HepG2 (cell line): ENCODE data around the gene GCHFR. TPM values are rescaled to one million over a fixed set of nuclear protein-coding genes. Genes with fewer than 3 reads are reported as not detected.
A peak's percentile ranks its signal among the peaks of the same experiment; 100 is the strongest.

Source experiments
- ATAC-seq: fragments of 200-7000 bp; cut with Tn5 transposase; 3 replicates; pipeline ENCODE4 v1.9.1; 2020; ENCODE audit warnings: mild to moderate bottlenecking, moderate library complexity
- BruUV-seq: library from RNA; stranded (reverse); fragments of 400-500 nt; replicated peaks from 2 replicates; lab custom pipeline; 2021; lab: Mats Ljungman, UMichigan
- CTCF ChIA-PET: fragments of 300-600 bp; formaldehyde crosslinking; extraction: SDS; loops from one replicate; lab custom pipeline; 2021; ENCODE audit warnings: low total read pairs, inconsistent platforms, low intra/inter-chr PET ratio; lab: Yijun Ruan, JAX
- POLR2A ChIA-PET: fragments of 350-600 bp; sonication (Branson Sonifier 250); formaldehyde crosslinking; loops from one replicate; lab custom pipeline; 2020; ENCODE audit warnings: antibody characterized with exemption, inconsistent platforms; lab: Yijun Ruan, JAX
- DNase-seq: peaks from one replicate; pipeline ENCODE4 v3.0.0-alpha.2; 2015; ENCODE audit warnings: low spot score
- FAIRE-seq: peaks from 3 replicates; lab custom pipeline; 2011; peaks lifted over from hg19 to GRCh38; lab: Jason Lieb, UNC
- H2AFZ ChIP-seq: one replicate; pipeline ENCODE4 v1.6.1; 2011; ENCODE audit warnings: low read length, inconsistent platforms
- H3K27ac ChIP-seq: fragments of 300-600 bp; 3 replicates; pipeline ENCODE4 v1.8.0; 2011; ENCODE audit warnings: mixed run types, mild to moderate bottlenecking, mixed read lengths, low read length, inconsistent platforms; ENCODE audit not compliant: insufficient read depth; ENCODE audit errors: extremely low read length
- H3K27me3 ChIP-seq, 2 experiments: fragments of 200-600 bp in 1 of 2; 2 replicates in 1 of 2; 3 replicates in 1 of 2; pipeline versions ENCODE4 v1.6.0 to v1.8.0; 2011; ENCODE audit warnings: low read length in 2 of 2, mild to moderate bottlenecking in 2 of 2, moderate library complexity in 2 of 2, inconsistent platforms in 1 of 2; ENCODE audit not compliant: insufficient read depth in 2 of 2, control insufficient read depth in 1 of 2
- H3K36me3 ChIP-seq, 2 experiments: fragments of 200-600 bp in 1 of 2; replicated peaks in 1 of 2; 2 replicates in 1 of 2; 3 replicates in 1 of 2; pipeline versions ENCODE4 v1.5.1 to v1.8.0; 2011; ENCODE audit warnings: low read length in 2 of 2, inconsistent platforms in 1 of 2; ENCODE audit not compliant: insufficient read depth in 2 of 2, control insufficient read depth in 1 of 2
- H3K4me1 ChIP-seq: 2 replicates; pipeline ENCODE4 v1.5.1; 2012; ENCODE audit warnings: low read length, inconsistent platforms; ENCODE audit not compliant: insufficient read depth
- H3K4me2 ChIP-seq: 2 replicates; pipeline ENCODE4 v1.6.0; 2011; ENCODE audit warnings: low read depth, low read length, inconsistent platforms
- H3K4me3 ChIP-seq, 3 experiments: fragments of 200-600 bp in 1 of 3; sonication (generic), shearing (Covaris generic) in 1 of 3; replicated peaks in 1 of 3; 2 replicates each; pipeline ENCODE4 v1.5.1; 2011 to 2016; ENCODE audit warnings: low read length in 3 of 3, inconsistent platforms in 2 of 3, low read depth in 2 of 3, mild to moderate bottlenecking in 2 of 3, control low read depth in 1 of 3, mixed read lengths in 1 of 3; ENCODE audit not compliant: insufficient read depth in 1 of 3
- H3K79me2 ChIP-seq: one replicate; pipeline ENCODE4 v1.6.1; 2011; ENCODE audit warnings: low read length, inconsistent platforms; ENCODE audit not compliant: insufficient read depth
- H3K9ac ChIP-seq: 2 replicates; pipeline ENCODE4 v1.6.0; 2011; ENCODE audit warnings: mild to moderate bottlenecking, low read depth, low read length, inconsistent platforms; ENCODE audit not compliant: insufficient read depth
- H3K9me3 ChIP-seq: 2 replicates; pipeline ENCODE4 v1.5.1; 2012; ENCODE audit warnings: mild to moderate bottlenecking, low read length
- H4K20me1 ChIP-seq: 2 replicates; pipeline ENCODE4 v1.6.0; 2011; ENCODE audit warnings: inconsistent platforms, mild to moderate bottlenecking, low read length, moderate library complexity; ENCODE audit not compliant: insufficient read depth
- CBX1 ChIP-seq: IDR thresholded peaks from one replicate; pipeline ENCODE4 v1.6.1; 2016; ENCODE audit warnings: antibody characterized with exemption, low read depth
- FOSL1 ChIP-seq: sonication (generic); formaldehyde crosslinking; IDR thresholded peaks from 2 replicates; pipeline ENCODE4 v1.9.0; 2021; ENCODE audit warnings: missing genetic modification reagents, borderline replicate concordance
- FOXK2 ChIP-seq: fragments of 450-650 bp; IDR thresholded peaks from 2 replicates; pipeline ENCODE4 v1.6.1; 2016
- HNRNPK ChIP-seq: fragments of 200-400 bp; formaldehyde crosslinking; IDR thresholded peaks from 2 replicates; pipeline ENCODE4 v1.6.1; 2018; ENCODE audit warnings: low read length, low read depth, moderate library complexity, mild to moderate bottlenecking; ENCODE audit not compliant: poor library complexity, severe bottlenecking
- MZF1 ChIP-seq: sonication (generic); formaldehyde crosslinking; IDR thresholded peaks from 2 replicates; pipeline ENCODE4 v1.8.1; 2023; ENCODE audit warnings: mild to moderate bottlenecking, missing genetic modification reagents, borderline replicate concordance
- NFIB ChIP-seq: sonication (generic); formaldehyde crosslinking; IDR thresholded peaks from 2 replicates; pipeline ENCODE4 v1.9.0; 2021; ENCODE audit warnings: missing genetic modification reagents, mild to moderate bottlenecking, borderline replicate concordance
- PAX8 ChIP-seq: sonication (generic); formaldehyde crosslinking; IDR thresholded peaks from 2 replicates; pipeline ENCODE4 v1.8.0; 2022; ENCODE audit warnings: mild to moderate bottlenecking, missing genetic modification reagents, borderline replicate concordance
- SMC3 ChIP-seq: IDR thresholded peaks from 2 replicates; pipeline ENCODE4 v1.6.1; 2011; ENCODE audit warnings: low read length, improper control_type of control experiment
- STAT5B ChIP-seq: sonication (generic); formaldehyde crosslinking; IDR thresholded peaks from 2 replicates; pipeline ENCODE4 v1.4.0; 2020; ENCODE audit warnings: missing genetic modification reagents
- TMF1 ChIP-seq: sonication (generic); formaldehyde crosslinking; IDR thresholded peaks from 2 replicates; pipeline ENCODE4 v1.8.1; 2022; ENCODE audit warnings: low read depth, missing genetic modification reagents
- ZC3H13 ChIP-seq: sonication (generic); formaldehyde crosslinking; IDR thresholded peaks from 2 replicates; pipeline ENCODE4 v1.8.1; 2023; ENCODE audit warnings: mild to moderate bottlenecking, missing genetic modification reagents, moderate library complexity
- ZNF335 ChIP-seq: sonication (generic); formaldehyde crosslinking; IDR thresholded peaks from 2 replicates; pipeline ENCODE4 v1.4.0; 2020; ENCODE audit warnings: missing genetic modification reagents
- ZNF33A ChIP-seq: sonication (generic); formaldehyde crosslinking; IDR thresholded peaks from 2 replicates; pipeline ENCODE4 v1.5.1; 2020; ENCODE audit warnings: missing genetic modification reagents, mild to moderate bottlenecking, moderate library complexity, borderline replicate concordance
- WGBS: methylation state at CpG from one replicate; pipeline ENCODE4 v1.1.6; 2017; ENCODE audit warnings: low lambda C conversion rate; 5-methylcytosine and 5-hydroxymethylcytosine counted together
- in situ Hi-C: cut with HindIII; loops from 2 replicates; pipeline ENCODE4 v1.10.0; 2017; ENCODE audit warnings: low pct_unique_long_range_greater_than_20kb; ENCODE audit not compliant: extremely low pct_ligation_motif_present
- intact Hi-C: fragments of 100-400 bp; cut with micrococcal nuclease; formaldehyde crosslinking; loops from one replicate; pipeline ENCODE4 v1.10.0; 2022; ENCODE audit not compliant: unreplicated experiment
- polyA plus RNA-seq, 8 experiments: library from polyadenylated mRNA; depleted of rRNA in 3 of 8; stranded (reverse) in 7 of 8; unstranded in 1 of 8; fragments of >200 nt; fragmentation: Illumina TruSeq in 4 of 8; extraction: Trizol in 4 of 8; gene quantifications; 2 replicates each; pipeline versions ENCODE4 v1.2.1 to v1.2.3, GENCODE V29; 2011 to 2016; ENCODE audit warnings: low read depth in 4 of 8, missing spikeins in 1 of 8, mixed read lengths in 1 of 8; ENCODE audit not compliant: insufficient read depth in 1 of 8
- total RNA-seq, 5 experiments: library from RNA; depleted of rRNA; stranded (reverse); fragments of >200 nt; fragmentation: Illumina TruSeq; extraction: Trizol; gene quantifications; 2 replicates each; pipeline ENCODE4 v1.2.3, GENCODE V29; 2016; ENCODE audit warnings: low read depth in 1 of 5
- TF ChIP-seq, protein P1 (sequence below), 2 experiments: IDR thresholded peaks; 2 replicates each; pipeline ENCODE4 v1.6.1; 2011 to 2012; ENCODE audit warnings: low read length in 2 of 2, borderline replicate concordance in 1 of 2, low read depth in 1 of 2, mild to moderate bottlenecking in 1 of 2, moderate library complexity in 1 of 2
- TF ChIP-seq, protein P2 (sequence below), 2 experiments: sonication (generic) in 1 of 2; formaldehyde crosslinking in 1 of 2; IDR thresholded peaks; 2 replicates each; pipeline versions ENCODE4 v1.6.1 to v1.9.0; 2014 to 2022; ENCODE audit warnings: antibody characterized with exemption in 1 of 2, borderline replicate concordance in 1 of 2, inconsistent platforms in 1 of 2, low read depth in 1 of 2, missing genetic modification reagents in 1 of 2

Gene GCHFR
- total and polyA plus RNA-seq, 2 of the 13 experiments (the other 11 are each of a cell fraction or from before 2014, with no cell fraction given) = 51.5 to 92.4 TPM

DNA sequence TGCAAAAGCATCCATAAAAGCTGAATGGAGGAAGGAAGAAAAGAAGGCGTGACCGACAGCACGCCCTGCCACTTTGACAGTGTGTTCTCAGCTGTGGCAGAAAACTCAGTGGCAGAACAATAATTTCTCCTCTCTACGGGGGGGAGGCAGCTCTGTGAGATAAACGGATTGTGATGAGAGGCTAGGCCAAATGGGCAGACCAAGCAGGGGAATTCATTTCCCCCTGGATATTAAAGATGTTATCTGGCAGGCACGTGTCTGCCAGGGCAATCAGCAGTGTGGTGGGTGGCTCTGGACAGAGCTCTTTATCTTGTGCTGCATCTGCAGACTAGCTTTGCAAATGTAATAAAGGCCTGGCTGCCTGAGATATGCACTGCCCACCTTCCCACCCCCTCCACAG is 6.9 kb upstream of the GCHFR start:
- Histone ChIP-seq H3K27me3 (no peaks in the 10 kb centered on the region), H4K20me1 (no peaks in the 10 kb centered on the region), H3K4me1 (peaks cover 66% of the 10 kb centered on the region), H3K36me3 (peaks cover 2% of the 10 kb centered on the region in 2 experiments; a peak in 3 of 5 replicates), H3K9ac (no peak overlapping the region), H2AFZ (no peak overlapping the region), H3K4me2 (peak overlapping the region; percentile 39), H3K27ac (peak overlapping the region; percentile 36), H3K4me3 (no peak overlapping the region), H3K79me2 (peaks cover 23% of the 10 kb centered on the region), H3K9me3 (no peaks in the 10 kb centered on the region)
- intact Hi-C loops = loop anchor here (10.0 kb wide), 1 partner anchor 162 kb away; the partner anchor contains the start of gene KNL1
- in situ Hi-C loops = no loop called here
- no peak for ATAC-seq
- BruUV-seq = no TSS peak
- CTCF ChIA-PET = no interaction called here
- no peak for DNase-seq
- 28% methylated on average over 6 of the region's 6 CpGs for WGBS
- POLR2A ChIA-PET = interaction anchor here (1.3 kb wide), 1 partner anchor 51 kb away, joined by 3 read pairs; the partner anchor contains the start of gene DNAJC17
- no peak for FAIRE-seq
- TF ChIP-seq CBX1 (no peak), ZNF335 (CRISPR knock-in tag) (no peak), FOXK2 (no peak), FOSL1 (CRISPR knock-in tag) (no peak), TMF1 (CRISPR knock-in tag) (no peak), HNRNPK (no peak), ZNF33A (CRISPR knock-in tag) (no peak), SMC3 (no peak), PAX8 (CRISPR knock-in tag) (no peak), NFIB (CRISPR knock-in tag) (no peak), ZC3H13 (CRISPR knock-in tag) (no peak), MZF1 (no peak), STAT5B (CRISPR knock-in tag) (no peak)
- TF ChIP-seq, protein P1, sequence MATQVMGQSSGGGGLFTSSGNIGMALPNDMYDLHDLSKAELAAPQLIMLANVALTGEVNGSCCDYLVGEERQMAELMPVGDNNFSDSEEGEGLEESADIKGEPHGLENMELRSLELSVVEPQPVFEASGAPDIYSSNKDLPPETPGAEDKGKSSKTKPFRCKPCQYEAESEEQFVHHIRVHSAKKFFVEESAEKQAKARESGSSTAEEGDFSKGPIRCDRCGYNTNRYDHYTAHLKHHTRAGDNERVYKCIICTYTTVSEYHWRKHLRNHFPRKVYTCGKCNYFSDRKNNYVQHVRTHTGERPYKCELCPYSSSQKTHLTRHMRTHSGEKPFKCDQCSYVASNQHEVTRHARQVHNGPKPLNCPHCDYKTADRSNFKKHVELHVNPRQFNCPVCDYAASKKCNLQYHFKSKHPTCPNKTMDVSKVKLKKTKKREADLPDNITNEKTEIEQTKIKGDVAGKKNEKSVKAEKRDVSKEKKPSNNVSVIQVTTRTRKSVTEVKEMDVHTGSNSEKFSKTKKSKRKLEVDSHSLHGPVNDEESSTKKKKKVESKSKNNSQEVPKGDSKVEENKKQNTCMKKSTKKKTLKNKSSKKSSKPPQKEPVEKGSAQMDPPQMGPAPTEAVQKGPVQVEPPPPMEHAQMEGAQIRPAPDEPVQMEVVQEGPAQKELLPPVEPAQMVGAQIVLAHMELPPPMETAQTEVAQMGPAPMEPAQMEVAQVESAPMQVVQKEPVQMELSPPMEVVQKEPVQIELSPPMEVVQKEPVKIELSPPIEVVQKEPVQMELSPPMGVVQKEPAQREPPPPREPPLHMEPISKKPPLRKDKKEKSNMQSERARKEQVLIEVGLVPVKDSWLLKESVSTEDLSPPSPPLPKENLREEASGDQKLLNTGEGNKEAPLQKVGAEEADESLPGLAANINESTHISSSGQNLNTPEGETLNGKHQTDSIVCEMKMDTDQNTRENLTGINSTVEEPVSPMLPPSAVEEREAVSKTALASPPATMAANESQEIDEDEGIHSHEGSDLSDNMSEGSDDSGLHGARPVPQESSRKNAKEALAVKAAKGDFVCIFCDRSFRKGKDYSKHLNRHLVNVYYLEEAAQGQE (IDR thresholded peaks at IDR 0.05; ENCODE audit: borderline replicate concordance in 1 of 2, low read depth in 1 of 2, low read length in 2 of 2) = no peak
- TF ChIP-seq, protein P2, sequence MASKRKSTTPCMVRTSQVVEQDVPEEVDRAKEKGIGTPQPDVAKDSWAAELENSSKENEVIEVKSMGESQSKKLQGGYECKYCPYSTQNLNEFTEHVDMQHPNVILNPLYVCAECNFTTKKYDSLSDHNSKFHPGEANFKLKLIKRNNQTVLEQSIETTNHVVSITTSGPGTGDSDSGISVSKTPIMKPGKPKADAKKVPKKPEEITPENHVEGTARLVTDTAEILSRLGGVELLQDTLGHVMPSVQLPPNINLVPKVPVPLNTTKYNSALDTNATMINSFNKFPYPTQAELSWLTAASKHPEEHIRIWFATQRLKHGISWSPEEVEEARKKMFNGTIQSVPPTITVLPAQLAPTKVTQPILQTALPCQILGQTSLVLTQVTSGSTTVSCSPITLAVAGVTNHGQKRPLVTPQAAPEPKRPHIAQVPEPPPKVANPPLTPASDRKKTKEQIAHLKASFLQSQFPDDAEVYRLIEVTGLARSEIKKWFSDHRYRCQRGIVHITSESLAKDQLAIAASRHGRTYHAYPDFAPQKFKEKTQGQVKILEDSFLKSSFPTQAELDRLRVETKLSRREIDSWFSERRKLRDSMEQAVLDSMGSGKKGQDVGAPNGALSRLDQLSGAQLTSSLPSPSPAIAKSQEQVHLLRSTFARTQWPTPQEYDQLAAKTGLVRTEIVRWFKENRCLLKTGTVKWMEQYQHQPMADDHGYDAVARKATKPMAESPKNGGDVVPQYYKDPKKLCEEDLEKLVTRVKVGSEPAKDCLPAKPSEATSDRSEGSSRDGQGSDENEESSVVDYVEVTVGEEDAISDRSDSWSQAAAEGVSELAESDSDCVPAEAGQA (IDR thresholded peaks at IDR 0.05; ENCODE audit: low read depth) = no peak
- TF ChIP-seq, protein P2 (CRISPR knock-in tag; IDR thresholded peaks at IDR 0.05; ENCODE audit: borderline replicate concordance) = no peak
